ENCODE results near the gene PSMG2. TPM values are rescaled to one million over a fixed set of nuclear protein-coding genes. Genes with fewer than 3 reads are reported as not detected.
"Not testable (repeated sequence)": the region's sequence is repeated elsewhere in the genome, so short reads cannot be mapped to it uniquely, and the experiment has no call there.

Gene PSMG2
- total RNA-seq, 2 experiments from 2014 or later = 99.2 to 107 TPM

- Mint-ChIP-seq H3K36me3 (ENCODE audit: low read depth) (no peaks in the 10 kb centered on the region), H3K27ac (no peak overlapping the region), H3K27me3 (ENCODE audit: low read depth) (peaks cover 3% of the 10 kb centered on the region), H3K4me3 (no peak overlapping the region), H3K9me3 (no peaks in the 10 kb centered on the region), H3K4me1 (ENCODE audit: low read depth) (peaks cover 11% of the 10 kb centered on the region)
- DNase-seq = no peak
- intact Hi-C loops (cut with micrococcal nuclease) = loop anchor here (5.0 kb wide), 1 partner anchor 86 kb away; no protein-coding TSS in a partner anchor
- CTCF ChIA-PET = interaction anchor here (0.6 to 3.6 kb wide), 5 partner anchors 13 to 383 kb away, joined by 3 to 14 read pairs (median 3); no protein-coding TSS in a partner anchor
These were observed 48.1 kb downstream of the PSMG2 start for GRCh38 chr18:12750715-12751502.

GRCh38 chr18:12751503-12751884, 48.7 kb downstream of the PSMG2 start:
- H3K27ac Mint-ChIP-seq = no peak overlapping the region
- H3K36me3 Mint-ChIP-seq (ENCODE audit: low read depth) = no peaks in the 10 kb centered on the region
- no peaks in the 10 kb centered on the region for H3K9me3 Mint-ChIP-seq
- intact Hi-C loops (cut with micrococcal nuclease) = loop anchor here (5.0 kb wide), 1 partner anchor 86 kb away; no protein-coding TSS in a partner anchor
- DNase-seq = no peak
- no peak overlapping the region for H3K4me3 Mint-ChIP-seq
- H3K4me1 Mint-ChIP-seq (ENCODE audit: low read depth) = peaks cover 11% of the 10 kb centered on the region
- H3K27me3 Mint-ChIP-seq (ENCODE audit: low read depth) = peaks cover 3% of the 10 kb centered on the region
- CTCF ChIA-PET = interaction anchor here (0.8 to 1.5 kb wide), 2 partner anchors 15 to 164 kb away, joined by 4 read pairs; no protein-coding TSS in a partner anchor

GRCh38 chr18:12751891-12752290, 49.0 kb downstream of the PSMG2 start:
- Mint-ChIP-seq H3K4me3 (no peak overlapping the region), H3K4me1 (ENCODE audit: low read depth) (peaks cover 11% of the 10 kb centered on the region), H3K27ac (no peak overlapping the region), H3K9me3 (no peaks in the 10 kb centered on the region), H3K27me3 (ENCODE audit: low read depth) (peaks cover 3% of the 10 kb centered on the region), H3K36me3 (ENCODE audit: low read depth) (no peaks in the 10 kb centered on the region)
- CTCF ChIA-PET = interaction anchor here (0.8 to 2.0 kb wide), 3 partner anchors 15 to 183 kb away, joined by 4 to 6 read pairs (median 4); no protein-coding TSS in a partner anchor
- intact Hi-C loops (cut with micrococcal nuclease) = loop anchor here (5.0 kb wide), 1 partner anchor 85 kb away; no protein-coding TSS in a partner anchor
- DNase-seq = no peak

- peaks cover 3% of the 10 kb centered on the region for H3K27me3 Mint-ChIP-seq (ENCODE audit: low read depth)
- intact Hi-C loops (cut with micrococcal nuclease) = loop anchor here (5.0 kb wide), 1 partner anchor 83 kb away; no protein-coding TSS in a partner anchor
- no peak overlapping the region for H3K4me3 Mint-ChIP-seq
- no peaks in the 10 kb centered on the region for H3K9me3 Mint-ChIP-seq
- CTCF ChIA-PET = no interaction called here
- no peak for DNase-seq
- peaks cover 11% of the 10 kb centered on the region for H3K4me1 Mint-ChIP-seq (ENCODE audit: low read depth)
- no peaks in the 10 kb centered on the region for H3K36me3 Mint-ChIP-seq (ENCODE audit: low read depth)
- no peak overlapping the region for H3K27ac Mint-ChIP-seq
These were observed 51.7 kb downstream of the PSMG2 start for GRCh38 chr18:12754511-12754910.

- H3K4me1 Mint-ChIP-seq (ENCODE audit: low read depth); intact Hi-C loops (cut with micrococcal nuclease); H3K27me3 Mint-ChIP-seq (ENCODE audit: low read depth); H3K4me3 Mint-ChIP-seq; DNase-seq; H3K36me3 Mint-ChIP-seq (ENCODE audit: low read depth); H3K27ac Mint-ChIP-seq; H3K9me3 Mint-ChIP-seq: not testable (repeated sequence)
- CTCF ChIA-PET = interaction anchor here (0.6 kb wide), 1 partner anchor 181 kb away, joined by 4 read pairs; no protein-coding TSS in a partner anchor
These were observed 52.8 kb downstream of the PSMG2 start for GRCh38 chr18:12755606-12756005.

- H3K9me3 Mint-ChIP-seq; intact Hi-C loops (cut with micrococcal nuclease); H3K36me3 Mint-ChIP-seq (ENCODE audit: low read depth); H3K27ac Mint-ChIP-seq; DNase-seq; H3K4me1 Mint-ChIP-seq (ENCODE audit: low read depth); CTCF ChIA-PET; H3K27me3 Mint-ChIP-seq (ENCODE audit: low read depth); H3K4me3 Mint-ChIP-seq: not testable (repeated sequence)
These were observed 53.9 kb downstream of the PSMG2 start for GRCh38 chr18:12756619-12757239.

GRCh38 chr18:12758566-12758965, 55.7 kb downstream of the PSMG2 start:
- H3K27ac Mint-ChIP-seq; H3K9me3 Mint-ChIP-seq; H3K4me3 Mint-ChIP-seq; H3K27me3 Mint-ChIP-seq (ENCODE audit: low read depth); H3K4me1 Mint-ChIP-seq (ENCODE audit: low read depth); H3K36me3 Mint-ChIP-seq (ENCODE audit: low read depth); DNase-seq; intact Hi-C loops (cut with micrococcal nuclease): not testable (repeated sequence)
- CTCF ChIA-PET = interaction anchor here (1.4 kb wide), 1 partner anchor 11 kb away, joined by 4 read pairs; no protein-coding TSS in a partner anchor

- H3K4me3 Mint-ChIP-seq = no peak overlapping the region
- H3K27ac Mint-ChIP-seq = no peak overlapping the region
- CTCF ChIA-PET = no interaction called here
- no peaks in the 10 kb centered on the region for H3K27me3 Mint-ChIP-seq (ENCODE audit: low read depth)
- H3K36me3 Mint-ChIP-seq (ENCODE audit: low read depth) = no peaks in the 10 kb centered on the region
- H3K4me1 Mint-ChIP-seq (ENCODE audit: low read depth) = no peaks in the 10 kb centered on the region
- intact Hi-C loops (cut with micrococcal nuclease) = no loop called here
- DNase-seq = no peak
- no peaks in the 10 kb centered on the region for H3K9me3 Mint-ChIP-seq
These were observed 62.3 kb downstream of the PSMG2 start for GRCh38 chr18:12765126-12765525.

GRCh38 chr18:12765586-12765985, 62.7 kb downstream of the PSMG2 start:
- Mint-ChIP-seq H3K27ac (no peak overlapping the region), H3K4me1 (ENCODE audit: low read depth) (no peaks in the 10 kb centered on the region), H3K36me3 (ENCODE audit: low read depth) (no peaks in the 10 kb centered on the region), H3K27me3 (ENCODE audit: low read depth) (no peaks in the 10 kb centered on the region), H3K9me3 (no peaks in the 10 kb centered on the region), H3K4me3 (no peak overlapping the region)
- no peak for DNase-seq
- intact Hi-C loops (cut with micrococcal nuclease) = no loop called here
- CTCF ChIA-PET = no interaction called here

- Mint-ChIP-seq H3K27ac (no peak overlapping the region), H3K4me1 (ENCODE audit: low read depth) (no peaks in the 10 kb centered on the region), H3K27me3 (ENCODE audit: low read depth) (no peaks in the 10 kb centered on the region), H3K9me3 (no peaks in the 10 kb centered on the region), H3K4me3 (no peak overlapping the region), H3K36me3 (ENCODE audit: low read depth) (no peaks in the 10 kb centered on the region)
- CTCF ChIA-PET = interaction anchor here (1.4 to 1.7 kb wide), 2 partner anchors 15 to 167 kb away, joined by 3 to 4 read pairs; no protein-coding TSS in a partner anchor
- intact Hi-C loops (cut with micrococcal nuclease) = no loop called here
- no peak for DNase-seq
These were observed 64.2 kb downstream of the PSMG2 start for GRCh38 chr18:12766986-12767433.

- Mint-ChIP-seq H3K9me3 (no peaks in the 10 kb centered on the region), H3K36me3 (ENCODE audit: low read depth) (no peaks in the 10 kb centered on the region), H3K4me3 (no peak overlapping the region), H3K4me1 (ENCODE audit: low read depth) (no peaks in the 10 kb centered on the region), H3K27me3 (ENCODE audit: low read depth) (no peaks in the 10 kb centered on the region), H3K27ac (no peak overlapping the region)
- intact Hi-C loops (cut with micrococcal nuclease) = no loop called here
- no peak for DNase-seq
- CTCF ChIA-PET = interaction anchor here (1.4 to 1.7 kb wide), 2 partner anchors 15 to 167 kb away, joined by 3 to 4 read pairs; no protein-coding TSS in a partner anchor
These were observed 64.8 kb downstream of the PSMG2 start for GRCh38 chr18:12767580-12768155.

GRCh38 chr18:12768625-12769024, 65.8 kb downstream of the PSMG2 start:
- Mint-ChIP-seq H3K36me3 (ENCODE audit: low read depth) (no peaks in the 10 kb centered on the region), H3K4me1 (ENCODE audit: low read depth) (no peaks in the 10 kb centered on the region), H3K27ac (no peak overlapping the region), H3K27me3 (ENCODE audit: low read depth) (no peaks in the 10 kb centered on the region), H3K4me3 (no peak overlapping the region), H3K9me3 (no peaks in the 10 kb centered on the region)
- CTCF ChIA-PET = interaction anchor here (0.6 kb wide), 1 partner anchor 188 kb away, joined by 3 read pairs; no protein-coding TSS in a partner anchor
- intact Hi-C loops (cut with micrococcal nuclease) = no loop called here
- no peak for DNase-seq
